HK-2 (cell line): Measurements from ENCODE around the gene EPHA8.

ENCODE experiments used
- DNase-seq: peaks from one replicate; pipeline ENCODE4 v3.0.0-alpha.2; 2018; ENCODE audit not compliant: unreplicated experiment

The EPHA8 gene

DNA sequence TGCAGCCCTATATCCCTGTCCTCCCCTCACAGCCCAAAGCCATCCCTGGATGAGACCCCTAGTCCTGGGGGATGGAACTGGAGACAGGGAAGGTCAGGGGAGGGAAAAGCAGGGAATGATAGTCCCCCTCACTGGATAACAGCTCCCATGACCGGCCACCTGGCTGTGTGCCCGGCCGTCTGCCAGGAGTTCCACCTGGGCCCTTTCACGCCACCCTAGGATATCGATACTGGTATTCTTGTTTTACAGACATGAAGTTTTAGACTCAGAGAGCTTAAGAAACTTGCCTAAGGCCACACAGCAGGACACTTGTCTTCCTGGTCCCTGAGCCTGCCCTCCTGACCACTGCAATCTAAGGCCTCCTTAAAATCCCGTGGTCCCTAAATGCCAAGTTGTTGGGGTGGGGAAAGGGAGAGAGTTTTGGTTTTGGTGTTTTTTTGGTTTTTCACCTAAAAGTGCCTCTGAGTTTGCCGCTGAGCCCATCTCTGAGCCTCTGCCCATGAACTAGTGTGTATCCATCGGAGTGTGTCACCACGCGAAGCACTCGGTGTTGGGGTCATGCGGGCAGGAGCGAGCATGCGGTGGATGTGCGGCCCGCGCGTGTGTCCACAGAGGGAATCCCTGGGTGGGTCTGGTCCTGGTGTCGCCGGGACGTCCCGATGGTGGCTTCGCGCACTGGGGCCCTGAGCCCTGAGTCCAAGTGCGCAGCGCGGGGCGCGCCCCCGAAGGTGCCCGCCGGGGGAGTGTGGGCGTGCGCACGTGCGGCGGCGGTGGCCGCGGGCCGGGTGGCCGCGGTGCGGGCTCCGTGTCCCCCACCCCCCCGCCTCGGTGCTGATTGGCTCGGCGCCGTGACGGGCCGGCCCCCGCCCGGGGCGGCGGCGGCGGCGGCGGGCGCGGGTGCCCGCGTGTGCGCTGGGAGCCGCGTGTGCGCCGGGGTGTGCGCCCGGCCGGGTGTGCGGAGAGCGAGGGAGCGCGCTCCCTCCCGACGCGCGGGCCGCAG, at the start of gene EPHA8:
EPHA8 (plus strand) TSS at position 906 of the 1,000 bp plus-strand sequence. CDS start 147 bp downstream, outside the sequence.
- DNase-seq: no peak

DNA sequence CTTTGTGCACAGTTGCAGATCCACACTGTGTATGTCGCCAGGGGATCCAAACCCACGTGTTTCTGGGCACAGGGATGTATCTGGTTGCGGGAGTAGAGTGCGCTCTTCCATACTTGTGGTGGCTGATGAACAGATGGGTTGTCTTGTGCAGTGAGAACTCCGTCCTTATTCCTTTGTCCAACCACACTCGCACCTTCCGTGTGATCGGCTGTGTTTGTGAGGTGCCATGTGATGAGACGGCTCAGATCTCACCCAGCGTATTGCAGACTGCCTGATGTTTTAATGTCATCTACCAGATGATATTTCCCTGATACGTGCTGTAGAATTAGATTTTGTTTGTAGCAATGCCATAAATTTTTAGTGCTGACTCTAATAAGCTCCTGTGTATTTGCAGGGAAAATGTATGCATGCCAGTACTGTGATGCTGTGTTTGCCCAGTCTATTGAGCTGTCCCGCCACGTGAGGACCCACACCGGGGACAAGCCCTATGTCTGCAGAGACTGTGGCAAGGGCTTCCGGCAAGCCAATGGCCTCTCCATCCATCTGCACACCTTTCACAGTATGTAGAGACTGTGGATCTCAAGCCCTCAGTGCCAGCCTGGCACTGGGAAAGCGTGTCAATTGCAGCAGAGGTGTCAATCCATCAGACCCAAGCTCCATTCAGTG, 46.2 kb upstream of the EPHA8 start:
- DNase-seq: no peak

DNA sequence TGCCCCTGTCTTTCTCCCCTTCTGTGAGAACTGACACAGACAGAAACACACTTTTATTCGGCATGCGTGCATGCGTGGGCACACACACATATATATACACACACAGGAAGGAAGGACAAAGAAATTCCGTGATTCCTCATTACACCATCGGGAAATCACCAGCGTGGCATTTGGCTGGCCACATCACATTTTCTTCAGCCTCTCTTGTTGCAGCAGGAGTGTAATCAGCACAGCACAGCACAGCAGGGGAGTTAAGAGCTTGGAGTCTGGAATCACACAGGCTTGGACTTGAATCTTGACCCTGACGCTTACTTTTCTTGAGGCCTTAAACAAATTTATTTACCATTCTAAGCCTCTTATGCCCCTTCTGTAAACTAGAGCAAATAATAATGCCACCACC, 45.3 kb upstream of the EPHA8 start:
- DNase-seq: no peak

DNA sequence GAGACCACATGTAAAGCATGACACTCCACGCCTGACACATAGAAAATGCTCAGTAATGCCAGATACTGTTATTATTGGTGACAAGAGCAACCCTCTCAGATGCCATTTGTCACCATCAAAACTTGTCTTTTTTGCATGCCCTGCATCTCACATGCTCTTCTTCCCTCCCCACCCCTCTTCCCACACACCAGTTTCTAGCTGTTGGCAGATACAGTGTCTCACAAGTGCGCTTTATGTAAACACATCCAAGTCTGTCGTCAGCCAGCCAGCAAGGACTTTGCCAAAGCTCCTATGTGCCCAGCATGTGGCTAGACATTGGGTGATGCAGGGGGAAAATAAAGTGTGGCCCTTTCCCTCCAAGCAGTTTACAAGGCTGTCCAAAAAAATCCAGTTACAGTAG, 44.9 kb upstream of the EPHA8 start:
- no peak for DNase-seq

DNA sequence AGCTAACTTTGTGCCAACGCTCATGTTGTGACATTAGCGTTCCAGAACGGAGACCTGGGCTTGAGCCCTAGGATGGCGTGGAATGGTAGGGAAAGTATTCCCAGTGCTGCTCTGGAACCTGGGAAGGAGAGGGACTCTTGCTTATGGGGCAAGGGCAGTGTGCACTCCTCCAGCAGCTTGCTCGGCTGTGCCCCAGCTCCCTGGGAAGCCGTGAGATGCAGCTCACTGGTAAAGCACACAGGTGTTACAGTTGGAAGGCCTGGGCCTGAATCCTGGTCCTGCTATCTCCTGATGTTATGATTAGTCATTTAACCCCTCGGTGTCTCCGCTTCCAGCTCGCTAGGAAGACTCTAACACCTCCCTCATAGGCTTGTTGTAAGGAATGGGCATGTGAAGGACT, 42.4 kb upstream of the EPHA8 start:
- no peak for DNase-seq

DNA sequence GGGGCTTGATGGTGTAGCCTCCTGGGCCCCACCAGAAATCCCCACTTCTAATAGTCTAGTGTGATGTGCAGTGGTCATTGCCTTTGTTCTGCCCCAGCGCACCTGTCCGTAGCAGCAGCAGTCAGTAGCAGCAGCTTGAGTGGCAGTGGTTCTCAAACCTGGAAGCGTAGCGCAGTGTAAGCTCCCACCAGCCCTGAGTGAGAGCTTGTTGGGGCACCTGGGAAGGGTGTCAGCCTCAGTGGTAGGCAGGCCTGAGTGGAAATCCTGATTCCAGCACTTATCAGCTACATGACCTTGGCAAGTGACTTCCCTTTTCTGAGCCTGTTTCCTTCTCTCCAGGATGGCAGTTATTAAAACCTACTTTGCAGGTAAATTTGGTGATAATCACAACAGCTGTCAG, 41.6 kb upstream of the EPHA8 start:
- no peak for DNase-seq

DNA sequence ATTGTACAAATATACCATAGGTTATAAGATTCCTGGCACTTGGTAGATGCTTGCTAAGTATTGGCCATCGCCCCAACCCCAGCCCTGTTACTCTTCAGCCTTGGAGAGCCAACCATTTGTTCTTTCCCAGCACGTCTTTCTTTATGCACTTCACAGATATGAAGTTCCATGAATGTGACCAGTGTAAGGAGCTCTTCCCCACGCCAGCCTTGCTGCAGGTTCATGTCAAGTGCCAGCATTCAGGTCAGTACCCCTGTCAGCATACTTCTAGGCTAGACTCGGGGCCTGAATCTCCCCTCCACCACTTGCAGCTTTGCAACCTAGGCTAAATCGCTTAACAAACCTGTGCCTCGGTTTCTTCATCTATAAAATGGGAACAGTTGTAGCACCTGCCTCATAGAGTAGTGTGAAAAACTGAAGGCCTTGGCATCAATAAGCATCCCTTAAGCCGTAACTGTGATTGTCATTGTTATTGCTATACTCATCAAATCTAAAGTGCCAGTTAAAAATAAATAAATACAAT, 41.0 kb upstream of the EPHA8 start:
- no peak for DNase-seq

DNA sequence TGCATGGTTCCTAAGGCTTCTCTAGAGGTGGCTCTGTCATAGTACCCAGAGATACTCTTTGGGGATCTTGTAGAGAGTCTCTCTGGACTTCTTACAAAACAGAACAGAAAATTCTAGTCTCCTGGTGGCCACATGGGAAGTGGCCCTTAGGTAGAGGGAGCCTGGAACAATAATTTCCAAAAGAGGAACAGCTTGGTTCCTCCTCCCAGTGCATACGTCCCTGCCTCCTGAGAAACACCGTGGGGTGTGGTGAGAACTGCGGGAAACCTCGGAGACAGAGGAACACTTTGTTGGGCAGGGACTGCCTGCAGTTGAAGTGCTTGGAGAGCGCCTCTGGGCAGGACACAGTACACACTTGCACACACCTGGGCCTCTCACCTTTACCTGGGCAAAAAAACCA, 38.8 kb upstream of the EPHA8 start:
- no peak for DNase-seq

DNA sequence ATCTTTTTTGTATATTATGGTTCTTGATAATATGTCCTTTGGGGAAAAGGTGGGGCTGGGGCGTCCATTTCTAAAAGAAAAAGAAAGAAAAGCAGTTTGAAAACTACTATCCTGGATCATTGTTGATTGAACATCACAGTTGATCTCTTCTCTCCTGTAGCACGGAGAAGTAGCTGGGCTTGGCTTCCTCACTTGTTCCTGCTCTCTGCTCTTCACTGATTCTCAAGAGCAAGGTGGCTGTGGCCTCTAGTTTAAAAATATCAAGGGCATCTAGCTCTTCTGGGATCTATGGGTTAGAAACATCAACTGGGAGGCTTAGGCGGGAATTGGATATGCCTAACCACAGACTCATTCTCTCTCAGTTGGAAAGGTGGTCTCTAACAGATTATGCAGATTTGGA, 38.1 kb upstream of the EPHA8 start:
- DNase-seq: no peak

DNA sequence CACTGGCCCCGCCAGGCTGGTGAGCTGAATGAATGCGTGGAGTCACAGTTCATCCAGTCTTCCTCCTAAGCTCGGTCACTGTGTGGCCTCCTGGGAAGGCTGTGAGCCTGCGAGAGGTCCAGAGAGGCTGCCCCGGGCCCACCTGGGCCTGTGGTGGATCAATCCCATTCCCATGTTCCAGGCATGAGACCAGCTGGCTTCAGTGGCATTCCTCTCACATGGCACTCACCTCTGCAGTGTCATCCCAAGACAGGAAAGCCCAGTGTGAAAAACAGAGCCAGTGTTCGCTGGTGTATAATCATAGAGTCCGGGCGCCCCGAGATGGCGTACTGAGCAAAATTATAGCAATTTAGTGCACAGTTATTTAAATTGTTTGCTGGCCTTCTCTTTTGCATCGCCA, 37.6 kb upstream of the EPHA8 start:
- no peak for DNase-seq

DNA sequence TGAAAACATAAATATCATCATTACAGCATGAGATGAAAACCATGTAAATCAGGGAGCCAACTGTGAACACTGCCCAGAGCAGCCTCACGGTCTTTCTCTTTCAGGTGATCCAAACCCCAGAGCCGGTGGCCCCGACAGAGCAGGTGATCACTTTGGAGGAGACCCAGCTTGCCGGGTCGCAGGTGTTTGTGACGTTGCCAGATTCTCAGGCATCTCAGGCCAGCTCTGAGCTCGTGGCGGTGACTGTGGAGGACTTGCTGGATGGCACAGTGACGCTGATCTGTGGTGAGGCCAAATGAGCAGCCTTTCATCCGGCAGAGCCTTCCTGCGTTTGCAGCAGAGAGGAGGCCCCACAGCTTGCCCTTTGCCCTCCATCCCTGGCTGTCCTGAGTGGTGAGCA, 37.2 kb upstream of the EPHA8 start:
- DNase-seq: no peak

DNA sequence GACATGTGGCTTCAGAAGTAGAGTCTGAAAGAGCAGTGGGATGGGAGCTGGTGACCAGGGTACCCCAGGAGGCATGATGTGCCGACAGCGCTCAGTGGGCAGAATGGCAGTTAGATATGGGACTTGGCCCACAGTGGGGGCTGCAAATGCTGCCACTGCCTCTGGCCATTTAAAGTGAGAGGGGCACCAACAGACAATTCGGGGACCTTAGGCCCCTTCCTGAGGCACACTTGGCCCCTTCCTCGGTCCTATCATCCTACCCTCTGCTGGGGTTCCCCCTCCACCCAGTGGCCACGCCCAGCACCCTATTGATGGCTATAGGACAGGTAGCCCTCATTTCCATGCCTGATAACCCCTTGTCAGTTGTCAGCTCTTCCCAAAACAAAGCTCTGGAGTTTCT, 36.6 kb upstream of the EPHA8 start:
- DNase-seq: no peak

DNA sequence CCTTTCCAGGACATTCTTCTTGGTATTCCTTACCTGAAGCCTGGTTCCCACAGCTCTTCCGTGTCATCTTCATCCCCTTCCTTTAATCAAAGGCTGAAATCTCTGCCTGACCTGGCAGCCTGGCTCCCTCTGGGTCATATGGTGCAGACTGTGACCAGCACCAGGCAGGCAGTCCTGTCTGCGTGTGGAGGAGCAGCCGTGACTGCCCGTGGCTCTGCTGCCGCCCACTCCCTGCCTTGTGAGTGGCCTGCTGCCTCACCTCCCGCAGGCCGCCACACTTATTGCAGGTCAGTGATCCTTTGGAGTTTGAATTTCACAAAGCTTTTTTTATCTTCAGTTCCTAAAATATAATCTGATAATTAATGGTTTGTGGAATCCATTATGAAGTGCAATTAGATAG, 36.2 kb upstream of the EPHA8 start:
- no peak for DNase-seq

DNA sequence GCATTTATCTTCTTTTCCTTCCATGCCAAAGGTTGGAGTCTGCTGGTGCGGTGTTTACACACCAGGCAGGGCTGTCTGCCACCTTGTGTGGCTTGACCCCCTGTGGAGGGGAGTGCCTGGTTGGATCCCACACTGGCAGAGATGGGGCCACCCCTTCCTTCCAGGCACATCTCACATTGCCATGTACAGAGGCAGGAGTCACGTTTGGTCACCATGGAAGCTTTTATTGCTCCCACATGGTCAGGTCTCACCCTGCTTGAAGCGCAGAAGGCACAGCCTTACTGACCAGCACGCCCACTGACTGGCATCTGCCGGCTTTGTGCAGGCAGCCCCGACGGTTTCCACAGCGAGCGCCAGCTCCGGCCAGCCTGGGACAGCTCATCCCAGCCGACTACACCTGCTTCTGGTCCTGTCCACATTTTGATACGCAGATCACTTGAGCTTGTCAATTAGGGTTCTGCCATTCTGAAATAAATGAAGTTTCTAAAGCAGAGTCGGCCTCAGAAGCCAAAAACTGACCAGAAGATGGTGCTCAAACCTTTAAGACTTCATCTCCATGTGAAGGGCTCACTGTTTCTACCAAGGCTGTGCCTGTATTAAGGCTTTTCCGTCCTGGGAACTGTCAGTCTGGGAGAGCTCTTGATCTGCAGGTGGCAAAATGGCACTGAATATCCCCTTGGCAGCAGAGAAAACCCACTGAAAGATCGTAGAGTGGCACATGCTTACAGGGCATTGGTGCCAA, 35.6 kb upstream of the EPHA8 start:
- DNase-seq: no peak

DNA sequence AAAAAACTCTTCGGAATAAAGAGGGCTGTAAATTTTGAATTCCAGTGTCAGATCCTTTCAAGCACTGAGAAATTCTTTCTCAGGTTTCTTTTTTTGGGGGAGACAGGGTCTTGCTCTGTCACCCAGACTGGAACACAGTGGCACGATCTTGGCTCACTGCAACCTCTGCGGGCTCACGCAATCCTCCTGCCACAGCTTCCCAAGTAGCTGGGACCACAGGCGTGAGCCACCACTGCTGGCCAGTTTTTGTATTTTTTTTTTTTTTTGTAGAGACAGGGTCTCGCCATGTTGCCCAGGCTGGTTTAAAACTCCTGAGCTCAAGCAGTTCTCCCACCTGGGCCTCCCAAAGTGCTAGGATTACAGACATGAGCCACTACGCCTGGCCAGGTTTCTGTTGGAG, 34.8 kb upstream of the EPHA8 start:
- DNase-seq: no peak

DNA sequence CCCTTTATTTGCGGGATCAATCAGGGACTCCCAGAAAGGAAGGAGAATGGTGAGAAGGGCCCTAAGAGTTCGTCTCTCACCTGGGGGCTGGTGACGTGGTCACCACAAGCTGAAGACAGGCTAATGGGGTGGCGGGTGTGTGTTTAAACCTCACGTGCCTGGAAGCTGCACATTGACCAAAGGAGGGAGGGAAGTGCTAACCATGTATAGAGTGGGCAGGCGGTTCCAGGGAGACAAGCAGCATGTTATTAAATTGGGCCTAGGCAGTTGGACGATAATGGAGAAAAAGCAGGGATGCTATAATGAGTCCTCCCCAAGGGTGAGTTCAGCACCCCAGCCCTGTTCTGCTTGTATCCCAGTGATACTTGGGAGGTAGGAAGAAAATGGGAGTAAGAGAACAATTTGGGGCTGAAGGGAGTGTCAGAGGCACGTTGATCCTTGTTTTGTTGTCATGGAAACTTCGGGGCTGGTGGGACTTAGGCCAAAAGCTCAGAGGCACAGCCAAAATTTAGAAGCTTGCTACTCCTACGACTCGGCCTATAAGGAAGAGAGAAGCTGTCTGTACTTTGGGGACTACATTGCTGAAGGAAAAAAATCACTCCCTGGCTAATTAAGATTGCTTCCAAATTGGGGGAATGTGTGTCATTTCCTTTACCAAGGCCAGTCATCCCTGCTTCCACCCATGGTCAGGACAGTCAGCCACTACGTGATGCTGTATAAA, 33.2 kb upstream of the EPHA8 start:
- DNase-seq: no peak

DNA sequence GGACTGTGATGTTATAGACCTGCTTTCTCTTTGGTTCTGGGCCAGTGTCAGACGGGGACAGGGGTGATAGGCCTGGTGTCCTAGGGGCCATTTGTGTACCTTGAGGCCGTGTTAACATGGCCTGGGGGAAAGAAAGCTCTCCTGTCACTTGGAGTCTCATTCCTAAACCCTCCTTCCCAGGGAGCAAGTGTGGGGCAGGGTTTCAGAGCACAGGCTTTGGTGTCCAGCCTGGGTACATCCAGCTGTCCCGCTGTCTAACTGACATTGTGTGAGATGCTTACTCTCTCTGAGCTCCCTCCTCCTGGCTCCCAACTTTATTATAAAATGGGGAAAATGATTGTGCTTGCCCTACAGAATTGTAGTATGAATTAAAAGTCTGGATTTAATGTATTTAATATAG, 32.6 kb upstream of the EPHA8 start:
- DNase-seq: no peak

DNA sequence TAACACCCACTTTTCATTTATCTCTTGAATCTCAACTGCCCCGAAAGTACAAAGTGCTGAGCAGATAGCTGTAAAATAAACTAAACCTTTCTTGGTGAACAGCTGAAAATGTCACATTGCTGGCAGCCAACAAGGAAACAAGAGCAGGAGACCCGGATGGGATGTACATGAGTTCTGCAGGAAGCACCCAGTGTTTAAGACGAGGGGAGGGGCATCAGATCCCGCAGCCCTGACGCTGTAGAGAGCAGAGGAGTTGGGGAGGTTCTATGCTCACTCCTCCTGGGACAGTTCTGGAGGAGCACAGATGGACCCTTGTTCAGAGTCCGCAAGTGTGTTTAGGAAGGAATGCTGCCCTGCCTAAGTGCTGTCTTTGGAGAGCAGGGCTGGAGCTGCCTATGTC, 32.0 kb upstream of the EPHA8 start:
- DNase-seq: no peak

DNA sequence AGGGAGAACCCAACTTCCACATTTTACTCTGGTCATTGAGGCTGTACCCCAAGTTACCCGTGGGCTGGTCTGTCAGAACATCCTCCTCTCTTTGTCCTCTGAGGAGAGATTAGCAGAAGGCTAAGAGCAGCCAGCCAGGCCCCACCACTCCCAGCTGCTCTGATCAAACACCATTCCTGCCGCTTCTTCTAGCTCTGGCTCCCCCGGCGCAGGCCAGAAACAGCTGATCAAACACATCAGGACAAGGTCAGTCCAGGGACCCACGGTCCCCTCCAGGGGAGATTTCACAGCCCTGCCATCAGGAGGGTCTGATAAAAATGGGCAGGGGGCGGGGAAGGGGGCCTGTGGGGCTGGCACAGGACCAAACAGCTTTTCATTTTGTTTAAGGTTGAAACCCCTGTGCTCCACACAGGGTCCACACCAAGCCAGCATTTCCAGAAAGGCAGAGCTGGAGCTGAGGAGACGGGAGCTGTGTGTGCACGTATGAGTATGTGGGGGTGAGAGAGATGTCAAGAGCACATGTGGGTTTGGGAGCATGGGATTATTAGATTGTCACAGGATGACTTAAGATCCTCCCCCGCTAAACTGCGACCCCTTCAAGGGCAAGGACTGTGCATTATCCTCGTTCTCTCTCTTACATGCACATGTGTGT, 29.9 kb upstream of the EPHA8 start:
- DNase-seq: no peak

DNA sequence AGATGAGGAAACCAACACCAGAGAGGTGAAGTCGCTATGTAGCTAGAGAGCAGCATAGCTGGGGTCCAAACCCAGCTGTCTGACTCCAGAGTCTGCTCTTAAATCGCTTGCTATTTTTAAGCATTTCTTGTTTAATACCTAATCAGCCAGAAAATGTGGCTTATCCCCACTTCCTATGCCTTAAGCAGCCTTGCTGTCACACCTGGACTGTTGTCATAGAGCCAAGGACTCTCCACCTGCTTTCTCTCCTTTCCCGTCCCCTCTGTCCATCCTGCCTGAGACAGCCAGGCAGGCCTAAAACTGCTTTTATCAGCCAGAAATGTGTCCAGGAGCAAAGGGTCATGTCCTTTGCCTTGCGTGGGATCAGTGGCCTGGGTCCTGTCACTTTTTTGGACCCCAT, 28.3 kb upstream of the EPHA8 start:
- no peak for DNase-seq

DNA sequence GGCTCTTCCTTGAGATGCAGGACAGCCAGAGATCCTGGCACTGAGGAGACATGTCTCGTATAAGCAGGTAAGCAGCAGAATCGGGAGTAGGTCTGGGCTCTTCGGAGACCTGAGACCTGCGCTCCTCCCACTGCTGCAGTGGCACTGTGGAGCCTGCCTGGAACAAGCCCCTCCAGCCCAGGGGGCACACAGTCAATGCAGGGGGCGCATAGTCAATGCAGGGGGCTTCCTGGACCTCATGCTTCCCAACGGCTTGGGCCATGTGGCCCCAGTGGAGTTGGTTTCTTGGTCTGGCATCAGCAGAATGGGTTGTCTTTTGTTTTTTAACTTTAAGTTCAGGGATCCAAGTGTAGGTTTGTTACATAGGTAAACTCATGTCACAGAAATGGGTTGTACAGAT, 27.9 kb upstream of the EPHA8 start:
- no peak for DNase-seq
